Cardiac fibroblast (primary cell): Measurements from ENCODE around the gene FAHD1.

Experiments
- DNase-seq, 2 donors: peaks; one replicate each; pipeline versions ENCODE4 v3.0.0 to v3.0.0-alpha.2; 2010; ENCODE audit warnings: low read depth in 2 of 2
- H3K4me3 ChIP-seq, 2 donors: replicated peaks in 1 of 2; 1 replicate in 1 of 2; 2 replicates in 1 of 2; pipeline ENCODE4 v1.5.1; 2011; ENCODE audit warnings: low read depth in 2 of 2, low read length in 2 of 2, mild to moderate bottlenecking in 2 of 2, moderate library complexity in 1 of 2
- CTCF ChIP-seq: IDR thresholded peaks from one replicate; pipeline ENCODE4 v1.5.1; 2011; ENCODE audit warnings: low read depth, mild to moderate bottlenecking, low read length, inconsistent platforms

Gene FAHD1

GRCh38 chr16:1861730-1862129 lies 34.7 kb downstream of the FAHD1 start:
- TF ChIP-seq CTCF: no peak
- no peak for DNase-seq

GRCh38 chr16:1862394-1862793 lies 35.4 kb downstream of the FAHD1 start:
- no peak for DNase-seq

More at GRCh38 chr16:1861730-1862129, 34.7 kb downstream of the FAHD1 start:
- no peak overlapping the region for H3K4me3 ChIP-seq

GRCh38 chr16:1863681-1864460 lies 36.9 kb downstream of the FAHD1 start:
- no peak overlapping the region for H3K4me3 ChIP-seq
- peak; percentile 66 to 68 for DNase-seq
- TF ChIP-seq CTCF: peak; percentile 45

More at GRCh38 chr16:1862394-1862793, 35.4 kb downstream of the FAHD1 start:
- TF ChIP-seq CTCF: no peak
- no peak overlapping the region for H3K4me3 ChIP-seq

GRCh38 chr16:1865902-1866690 lies 39.1 kb downstream of the FAHD1 start:
- no peak overlapping the region for H3K4me3 ChIP-seq
- DNase-seq: no peak

GRCh38 chr16:1870365-1871082 lies 43.5 kb downstream of the FAHD1 start:
- TF ChIP-seq CTCF: no peak
- no peak overlapping the region for H3K4me3 ChIP-seq
- peak; percentile 19 to 86 for DNase-seq

More at GRCh38 chr16:1865902-1866690, 39.1 kb downstream of the FAHD1 start:
- no peak for TF ChIP-seq CTCF

GRCh38 chr16:1871974-1872635 lies 45.1 kb downstream of the FAHD1 start, which contains the start of gene MEIOB:
TSS of gene MEIOB (minus strand) at chr16:1872164. CDS start at chr16:1868175, 3,989 bp downstream.
- peak; percentile 15 to 21 for DNase-seq
- H3K4me3 ChIP-seq: peak within 1 kb of the TSS in 1 of 2 donors; percentile 14
- TF ChIP-seq CTCF: no peak
